NOMO-1 treated with dmso at 0.1 percent for 144 hours (cell line): Measurements from ENCODE around the gene NPAS3.

Source experiments
- DNase-seq: peaks from one replicate; lab custom pipeline; 2025; ENCODE audit not compliant: unreplicated experiment; lab: John Stamatoyannopoulos, UW

NPAS3 gene

DNA sequence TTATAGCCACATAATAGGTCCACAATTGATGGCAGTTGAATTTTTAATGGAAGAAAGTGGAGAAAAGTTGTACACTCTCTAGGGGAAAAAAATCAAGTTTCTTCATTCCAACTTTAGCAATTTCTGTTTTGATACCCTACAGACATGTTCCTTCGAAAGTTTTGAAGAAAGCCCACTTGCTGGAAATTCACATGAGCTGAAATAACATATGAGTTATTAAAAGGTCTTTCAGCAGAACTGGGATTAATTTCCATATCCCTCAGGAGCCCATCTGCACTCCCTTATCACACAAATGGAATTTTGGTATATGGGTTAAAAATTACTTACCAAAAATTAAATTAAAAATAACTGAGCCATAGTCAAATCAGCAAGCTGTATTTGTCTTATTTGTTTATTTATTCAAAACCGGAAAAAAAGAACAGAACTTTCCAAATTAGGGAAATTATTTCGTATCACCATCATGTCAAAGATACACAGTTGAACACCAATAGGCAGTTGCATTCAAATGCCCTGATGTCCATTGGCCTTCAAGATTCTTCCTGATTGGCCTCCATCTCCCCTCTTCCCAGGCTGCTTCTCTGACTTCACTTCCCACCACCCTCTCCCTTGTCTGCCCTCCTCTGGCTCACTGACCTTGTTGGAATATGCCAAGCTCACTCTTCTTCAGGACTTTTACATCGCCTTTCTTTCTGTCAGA is 566.7 kb downstream of the NPAS3 start:
- no peak for DNase-seq

GRCh38 chr14:33505963-33506329 is 567.3 kb downstream of the NPAS3 start:
- no peak for DNase-seq

- DNase-seq, result no peak
Observed at GRCh38 chr14:33508126-33509062, 569.7 kb downstream of the NPAS3 start.

DNA sequence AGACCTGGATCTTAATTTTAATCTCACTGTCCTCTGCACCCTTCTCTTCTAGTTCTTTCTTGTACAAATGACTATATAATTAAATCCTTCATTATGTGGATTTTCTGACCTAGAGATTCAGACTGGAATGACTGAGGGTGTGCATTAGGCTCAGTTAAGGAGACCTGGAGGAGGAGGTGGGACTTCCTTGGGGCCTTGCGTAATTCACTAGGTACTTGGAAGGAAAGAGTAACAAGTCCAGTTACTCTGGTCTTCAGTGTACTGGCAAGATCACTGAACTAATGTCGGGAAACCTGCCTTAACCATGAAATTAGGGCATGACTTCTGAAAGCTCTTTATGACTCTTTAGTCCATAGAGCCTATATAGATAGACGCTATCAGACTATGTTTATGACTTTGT is 570.8 kb downstream of the NPAS3 start:
- no peak for DNase-seq

GRCh38 chr14:33510063-33510481 is 571.4 kb downstream of the NPAS3 start:
- no peak for DNase-seq

DNA sequence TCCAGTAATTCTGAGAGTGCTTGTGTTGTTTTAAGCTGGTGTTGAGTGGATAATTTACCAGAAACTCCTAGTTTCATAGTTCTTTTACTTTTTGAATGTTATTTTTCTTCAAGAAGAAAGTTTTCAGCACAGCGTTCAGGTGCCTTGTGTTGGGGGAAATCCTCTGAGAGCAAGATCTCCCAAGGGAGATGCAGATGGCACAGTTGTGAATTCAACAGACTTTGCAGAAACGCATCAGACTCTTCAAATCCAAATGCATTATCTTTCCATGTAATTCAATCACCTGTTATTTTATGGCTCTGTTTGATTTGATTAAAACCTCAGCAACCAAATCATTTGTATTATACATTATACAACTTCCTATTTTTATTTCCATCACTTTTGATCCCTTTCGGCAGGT is 572.3 kb downstream of the NPAS3 start:
- no peak for DNase-seq

DNA sequence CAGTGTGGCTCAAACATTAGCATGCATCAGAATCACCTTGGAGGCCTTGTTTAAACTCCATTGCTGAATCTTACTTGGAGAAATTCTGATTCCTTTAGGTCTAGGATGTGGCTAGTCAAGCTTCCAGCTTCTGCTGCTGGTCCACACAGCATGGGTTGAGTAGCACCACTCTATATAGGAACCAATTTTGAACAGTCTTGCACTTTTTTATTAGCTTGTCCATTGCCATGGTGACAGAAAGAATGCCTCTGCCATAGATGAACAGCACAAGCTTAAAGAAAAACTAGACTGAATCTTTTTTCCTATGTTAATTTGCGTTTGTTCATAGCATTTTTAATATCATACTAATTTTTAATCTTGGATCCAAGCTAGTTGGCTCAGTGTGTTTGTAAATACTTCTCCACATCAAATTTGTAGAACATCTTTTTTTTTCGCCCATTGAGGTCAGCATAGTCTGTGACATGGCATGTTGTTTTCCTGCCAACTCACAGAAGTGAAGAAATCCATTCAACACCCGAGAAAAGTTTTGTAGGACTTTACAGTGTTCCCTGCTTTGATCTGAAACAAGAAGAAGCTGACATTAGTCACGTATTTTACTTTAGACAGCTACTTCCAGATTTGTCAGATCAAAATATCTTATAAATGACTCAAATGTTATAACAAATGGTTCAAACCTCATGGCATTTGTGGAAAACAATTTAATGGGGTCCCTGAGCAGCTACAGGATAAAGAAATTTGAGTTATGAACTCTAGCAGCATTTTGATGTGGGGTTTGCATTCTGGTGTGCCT is 573.4 kb downstream of the NPAS3 start:
- no peak for DNase-seq

- no peak for DNase-seq
Observed at GRCh38 chr14:33515441-33515840, 576.8 kb downstream of the NPAS3 start.

GRCh38 chr14:33515899-33516298 is 577.2 kb downstream of the NPAS3 start:
- no peak for DNase-seq

DNA sequence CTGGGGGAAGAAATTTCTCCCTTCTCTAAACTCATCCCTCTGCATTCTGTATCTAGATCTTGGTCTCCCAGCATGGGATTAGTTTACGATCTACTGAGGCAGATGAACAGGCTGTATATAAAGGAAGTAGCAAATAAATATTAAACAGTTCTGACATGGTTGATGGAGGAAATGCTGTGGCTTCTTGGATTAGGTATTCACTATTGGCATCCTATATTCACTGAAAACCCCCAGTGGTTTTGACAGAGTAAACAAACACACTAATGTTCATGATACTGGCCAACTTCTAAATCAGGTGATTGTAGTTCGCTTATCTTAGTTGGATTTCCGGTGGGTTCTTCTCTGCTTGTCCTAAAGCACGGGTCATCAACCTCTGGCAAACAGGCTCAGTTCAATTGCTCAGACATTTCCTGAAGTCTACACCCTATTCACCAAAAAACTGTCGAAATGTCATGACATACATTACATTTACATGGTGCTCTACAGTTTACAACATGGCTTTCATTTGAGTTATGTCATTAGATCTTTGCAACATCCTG is 578.3 kb downstream of the NPAS3 start:
- DNase-seq, result no peak

DNA sequence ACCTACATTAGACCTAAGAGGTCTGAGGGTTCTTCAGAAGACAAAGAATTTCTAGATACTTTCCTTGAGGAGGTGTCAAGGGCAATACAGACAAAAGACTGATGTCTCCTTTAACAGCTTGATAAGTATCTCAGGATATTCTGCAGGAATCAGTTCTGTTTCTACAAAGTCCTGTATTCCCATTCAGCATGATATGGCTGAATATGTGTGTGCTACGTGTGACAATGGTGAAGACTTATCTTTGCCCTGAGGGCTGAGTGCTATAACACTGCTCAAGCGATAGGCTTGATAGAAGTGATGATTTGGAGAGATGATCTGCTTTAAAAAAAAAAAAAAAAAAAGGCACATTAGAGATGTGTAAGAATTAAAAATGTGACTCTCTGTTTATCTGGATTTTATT is 582.5 kb downstream of the NPAS3 start:
- DNase-seq, result no peak

DNA sequence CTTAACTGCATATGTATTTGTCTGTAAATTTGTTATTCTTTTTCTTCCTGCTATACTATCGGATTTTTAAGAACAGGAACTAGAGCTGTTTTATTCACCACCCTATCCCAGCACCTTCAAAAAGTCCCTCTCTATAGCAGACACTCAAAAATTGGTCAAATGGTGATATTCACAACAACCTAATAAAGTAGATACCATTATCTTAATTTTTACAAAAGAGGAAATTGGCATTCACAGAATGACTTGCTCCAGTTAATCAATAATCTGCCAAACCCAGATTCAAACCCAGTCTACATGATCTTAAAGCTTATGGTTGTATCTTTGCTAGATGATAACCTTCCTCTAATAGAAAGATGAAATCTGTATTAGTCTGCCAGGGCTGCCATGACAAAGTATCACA is 585.6 kb downstream of the NPAS3 start:
- DNase-seq, result no peak

DNA sequence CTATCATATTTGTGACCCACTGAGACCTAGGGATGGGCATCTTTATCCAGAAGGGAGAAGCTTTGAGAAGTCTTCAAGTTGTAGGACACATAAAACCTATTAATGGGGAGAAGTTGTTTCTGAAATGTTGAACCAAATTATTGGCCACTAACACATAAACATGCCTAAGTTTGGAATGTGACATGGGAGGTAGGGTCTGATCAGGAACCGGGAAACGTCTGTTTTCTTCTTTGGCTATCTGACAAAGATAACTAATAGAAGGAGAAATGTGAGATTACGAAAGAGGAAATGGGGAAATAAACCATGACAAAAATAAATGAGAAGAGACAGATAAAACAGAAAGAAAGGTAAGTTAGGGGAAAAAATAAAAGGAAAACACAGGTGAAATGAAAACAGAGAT is 586.9 kb downstream of the NPAS3 start:
- no peak for DNase-seq

- no peak for DNase-seq
Observed at GRCh38 chr14:33527023-33527634, 588.5 kb downstream of the NPAS3 start.

GRCh38 chr14:33528655-33529054 is 590.0 kb downstream of the NPAS3 start:
- DNase-seq, result no peak

- no peak for DNase-seq
Observed at GRCh38 chr14:33529787-33530757, 591.4 kb downstream of the NPAS3 start.

- no peak for DNase-seq
Observed at GRCh38 chr14:33532553-33532952, 593.9 kb downstream of the NPAS3 start.

GRCh38 chr14:33534104-33534503 is 595.4 kb downstream of the NPAS3 start:
- no peak for DNase-seq

DNA sequence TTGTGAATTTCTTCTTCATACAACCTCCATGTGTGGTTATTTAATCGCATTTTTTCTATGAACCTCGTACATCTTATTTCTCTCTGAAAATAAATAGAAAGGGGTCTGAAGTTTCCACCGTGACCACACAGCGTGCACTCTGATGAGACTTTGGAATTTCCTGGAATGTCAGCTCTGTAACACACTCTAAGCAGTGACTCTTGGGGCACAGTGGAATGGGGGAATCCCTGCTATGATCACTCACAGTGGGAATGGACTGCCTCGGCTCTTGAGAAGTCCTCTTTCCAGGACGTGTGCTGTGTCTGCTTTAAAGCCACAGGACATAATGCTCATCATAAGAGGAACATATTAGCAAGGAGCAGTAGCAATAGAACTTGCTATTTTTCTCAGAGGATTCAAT is 596.0 kb downstream of the NPAS3 start:
- no peak for DNase-seq

- DNase-seq, result no peak
Observed at GRCh38 chr14:33539918-33540357, 601.3 kb downstream of the NPAS3 start.
